Fibroblast of lung (primary cell): ENCODE data around the gene RASGEF1C.

ENCODE experiments used
- CTCF ChIP-seq, 2 donors: IDR thresholded peaks in 1 of 2; conservative IDR thresholded peaks in 1 of 2; 1 replicate in 1 of 2; 2 replicates in 1 of 2; pipeline ENCODE4 v1.5.1; 2011 to 2012; ENCODE audit warnings: low read length in 2 of 2, control low read depth in 1 of 2, inconsistent platforms in 1 of 2, low read depth in 1 of 2, mild to moderate bottlenecking in 1 of 2
- EZH2 ChIP-seq: IDR thresholded peaks from 2 replicates; pipeline ENCODE4 v1.5.1; 2012; ENCODE audit warnings: low read length, control low read depth, mild to moderate bottlenecking; ENCODE audit errors: missing control alignments

- TF ChIP-seq CTCF (conservative IDR thresholded peaks at IDR 0.05 in 1 of 2, IDR thresholded peaks at IDR 0.05 in 1 of 2; ENCODE audit: low read depth in 1 of 2, low read length in 2 of 2) (no peak), EZH2 (no peak)
Observed at GRCh38 chr5:180086816-180087399, 122.1 kb downstream of the RASGEF1C start.
